ENCODE results near the gene ZNHIT6. TPM values are rescaled to one million over a fixed set of nuclear protein-coding genes. Genes with fewer than 3 reads are reported as not detected.

Gene ZNHIT6
- total and polyA plus RNA-seq, 8 donors = 5.6 to 12.3 (median 8.8) TPM

DNA sequence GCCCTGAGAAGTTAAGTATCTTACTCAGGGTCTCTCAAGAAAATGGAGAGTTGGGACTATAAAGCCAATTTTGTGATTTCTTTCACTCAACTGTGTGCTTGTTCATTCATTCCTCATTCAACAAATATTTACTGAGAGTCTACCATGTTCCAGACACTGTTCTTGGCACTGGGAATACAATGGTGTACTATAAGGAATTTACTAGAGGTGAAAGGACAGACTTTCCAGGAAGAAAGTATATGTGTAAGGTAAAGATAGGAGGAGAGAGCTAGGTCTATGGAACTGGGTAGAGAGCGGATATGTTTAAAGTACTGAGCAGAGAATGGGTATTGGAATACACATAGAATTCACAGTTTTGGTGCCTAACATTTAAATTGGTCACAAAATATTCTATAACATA lies 42.3 kb downstream of the ZNHIT6 start:
- peaks cover 0 to under 1% (median 0%) of the 10 kb centered on the region in 4 donors for H3K4me1 ChIP-seq
- no peaks in the 10 kb centered on the region for H3K9me3 ChIP-seq
- 95 to 100% (median 100%) methylated on average over 1 of the region's 1 CpG for WGBS, 5 donors
- no peak overlapping the region for H3K27ac ChIP-seq
- H3K36me3 ChIP-seq = peaks cover 0 to 19% (median 6%) of the 10 kb centered on the region in 4 donors
- TF ChIP-seq CTCF (IDR thresholded peaks at IDR 0.05) (no peak), EP300 (IDR thresholded peaks at IDR 0.05) (no peak), POLR2A (IDR thresholded peaks at IDR 0.05) (no peak), POLR2AphosphoS5 (IDR thresholded peaks at IDR 0.05) (no peak)
- no peak overlapping the region for H3K4me3 ChIP-seq
- intact Hi-C loops (cut with DNase I; ENCODE audit: low total_unique reads) = no loop called here
- no peak for DNase-seq
- no peaks in the 10 kb centered on the region for H3K27me3 ChIP-seq

- no peak overlapping the region for H3K4me3 ChIP-seq
- WGBS, 5 donors = 92 to 98% (median 96%) methylated on average over 2 of the region's 2 CpGs
- H3K4me1 ChIP-seq = peaks cover 0 to 13% (median 0%) of the 10 kb centered on the region in 4 donors
- H3K27me3 ChIP-seq = no peaks in the 10 kb centered on the region
- H3K27ac ChIP-seq = no peak overlapping the region
- H3K36me3 ChIP-seq = peaks cover 0 to 12% (median 0%) of the 10 kb centered on the region in 4 donors
- H3K9me3 ChIP-seq = no peaks in the 10 kb centered on the region
- no peak for TF ChIP-seq EP300 (IDR thresholded peaks at IDR 0.05)
- no peak for TF ChIP-seq POLR2AphosphoS5 (IDR thresholded peaks at IDR 0.05)
- no peak for TF ChIP-seq POLR2A (IDR thresholded peaks at IDR 0.05)
- TF ChIP-seq CTCF (IDR thresholded peaks at IDR 0.05) = no peak
- no peak for DNase-seq
- intact Hi-C loops (cut with DNase I; ENCODE audit: low total_unique reads) = no loop called here
These were observed 44.9 kb downstream of the ZNHIT6 start for GRCh38 chr1:85663382-85663781.

DNA sequence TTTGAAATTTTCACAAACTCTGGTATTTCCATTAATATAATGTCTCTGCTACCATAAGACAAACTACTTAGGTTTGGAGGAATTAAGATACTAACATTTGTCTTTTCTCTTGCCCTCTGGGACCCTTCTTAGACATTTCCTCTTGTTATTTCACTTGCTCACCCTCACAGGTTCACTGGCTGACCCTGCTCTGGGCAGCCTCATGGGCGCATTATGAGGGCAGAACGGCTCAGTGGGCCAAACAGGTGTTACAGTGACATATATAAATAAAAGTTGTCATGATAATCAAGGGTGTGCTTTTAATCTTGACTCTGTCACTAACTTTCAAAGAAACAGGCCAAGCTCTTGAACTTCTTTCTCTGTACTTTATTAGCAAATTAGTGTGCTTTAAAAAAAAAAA lies 46.5 kb downstream of the ZNHIT6 start:
- Histone ChIP-seq H3K4me1 (peaks cover 0 to 13% (median 0%) of the 10 kb centered on the region in 4 donors), H3K27me3 (no peaks in the 10 kb centered on the region), H3K36me3 (peaks cover 0 to 6% (median 0%) of the 10 kb centered on the region in 4 donors), H3K4me3 (no peak overlapping the region), H3K9me3 (no peaks in the 10 kb centered on the region), H3K27ac (no peak overlapping the region)
- WGBS, 5 donors = 13 to 24% (median 22%) methylated on average over 2 of the region's 2 CpGs
- TF ChIP-seq POLR2A (IDR thresholded peaks at IDR 0.05) (no peak), EP300 (IDR thresholded peaks at IDR 0.05) (no peak)
- DNase-seq = peak in 1 of 2 donors; percentile 5
- intact Hi-C loops (cut with DNase I; ENCODE audit: low total_unique reads) = no loop called here

GRCh38 chr1:85660541-85660940 lies 47.7 kb downstream of the ZNHIT6 start:
- intact Hi-C loops (cut with DNase I; ENCODE audit: low total_unique reads) = no loop called here
- TF ChIP-seq POLR2A (IDR thresholded peaks at IDR 0.05) (no peak), CTCF (IDR thresholded peaks at IDR 0.05) (no peak), EP300 (IDR thresholded peaks at IDR 0.05) (no peak), POLR2AphosphoS5 (IDR thresholded peaks at IDR 0.05) (no peak)
- no peak for DNase-seq
- Histone ChIP-seq H3K9me3 (no peaks in the 10 kb centered on the region), H3K27me3 (no peaks in the 10 kb centered on the region), H3K4me1 (peaks cover 0 to 13% (median 0%) of the 10 kb centered on the region in 4 donors), H3K27ac (no peak overlapping the region), H3K36me3 (peaks cover 0 to 4% (median 0%) of the 10 kb centered on the region in 4 donors), H3K4me3 (no peak overlapping the region)

- TF ChIP-seq CTCF (IDR thresholded peaks at IDR 0.05) = no peak
- no peak for DNase-seq
- Histone ChIP-seq H3K36me3 (peaks cover 0 to 7% (median under 1%) of the 10 kb centered on the region in 4 donors), H3K9me3 (no peaks in the 10 kb centered on the region), H3K27me3 (no peaks in the 10 kb centered on the region), H3K4me1 (peaks cover 0 to 13% (median 0%) of the 10 kb centered on the region in 4 donors), H3K4me3 (no peak overlapping the region), H3K27ac (no peak overlapping the region)
- WGBS, 5 donors = 88 to 100% (median 96%) methylated on average over 1 of the region's 1 CpG
- intact Hi-C loops (cut with DNase I; ENCODE audit: low total_unique reads) = no loop called here
These were observed 49.1 kb downstream of the ZNHIT6 start for GRCh38 chr1:85659174-85659573.
